CD4-positive, CD25-positive, alpha-beta regulatory T cell (primary cell): ENCODE measurements around the gene HDAC10. TPM values are rescaled to one million over a fixed set of nuclear protein-coding genes. Genes with fewer than 3 reads are reported as not detected.

Experiments used
- ATAC-seq, 2 donors: fragments of 150-1000 bp; cut with Tn5 transposase; one replicate each; pipeline ENCODE4 v1.10.0; 2021; ENCODE audit warnings: low read depth in 2 of 2, moderate number of reproducible peaks in 2 of 2, moderate library complexity in 1 of 2
- DNase-seq, 3 donors: peaks; one replicate each; pipeline versions ENCODE4 v3.0.0 to v3.0.0-alpha.2; 2012 to 2022; ENCODE audit warnings: mixed read lengths in 1 of 3
- H3K27ac ChIP-seq: one replicate; pipeline ENCODE4 v1.7.0; 2013; ENCODE audit warnings: mild to moderate bottlenecking, low read length; ENCODE audit not compliant: insufficient read depth, poor library complexity, severe bottlenecking
- H3K27me3 ChIP-seq: one replicate; pipeline ENCODE4 v1.7.0; 2013; ENCODE audit warnings: low read length; ENCODE audit not compliant: control insufficient read depth, insufficient read depth
- H3K36me3 ChIP-seq: one replicate; pipeline ENCODE4 v1.7.0; 2013; ENCODE audit warnings: mild to moderate bottlenecking, low read length, moderate library complexity; ENCODE audit not compliant: control insufficient read depth, insufficient read depth
- H3K4me1 ChIP-seq: 2 replicates; pipeline ENCODE4 v1.7.0; 2013; ENCODE audit warnings: mild to moderate bottlenecking, low read length; ENCODE audit not compliant: insufficient read depth, control insufficient read depth, poor library complexity, severe bottlenecking
- H3K4me3 ChIP-seq: one replicate; pipeline ENCODE4 v1.7.0; 2013; ENCODE audit warnings: low read depth, mild to moderate bottlenecking, low read length, moderate library complexity
- H3K9me3 ChIP-seq, 2 experiments: 1 replicate in 1 of 2; 2 replicates in 1 of 2; pipeline ENCODE4 v1.7.0; 2013; ENCODE audit warnings: low read length in 2 of 2, mild to moderate bottlenecking in 1 of 2, moderate library complexity in 1 of 2; ENCODE audit not compliant: control insufficient read depth in 2 of 2
- H3K27ac Mint-ChIP-seq, 3 donors: one replicate each; pipeline ENCODE4 v1.8.0; 2020 to 2022; ENCODE audit warnings: mild to moderate bottlenecking in 3 of 3, mixed read lengths in 3 of 3, moderate library complexity in 2 of 3
- H3K27me3 Mint-ChIP-seq: one replicate; pipeline ENCODE4 v1.8.0; 2022; ENCODE audit warnings: mild to moderate bottlenecking, mixed read lengths
- H3K36me3 Mint-ChIP-seq: one replicate; pipeline ENCODE4 v1.8.0; 2020; ENCODE audit warnings: mixed read lengths
- H3K4me1 Mint-ChIP-seq, 4 donors: one replicate each; pipeline ENCODE4 v1.8.0; 2020 to 2022; ENCODE audit warnings: mixed read lengths in 4 of 4, mild to moderate bottlenecking in 1 of 4
- H3K4me3 Mint-ChIP-seq, 4 donors: one replicate each; pipeline ENCODE4 v1.8.0; 2020 to 2022; ENCODE audit warnings: mild to moderate bottlenecking in 4 of 4, mixed read lengths in 4 of 4, moderate library complexity in 3 of 4
- H3K9me3 Mint-ChIP-seq, 7 donors: one replicate each; pipeline ENCODE4 v1.8.0; 2020 to 2022; ENCODE audit warnings: mixed read lengths in 7 of 7, mild to moderate bottlenecking in 3 of 7, moderate library complexity in 2 of 7
- polyA plus RNA-seq, 4 donors: library from polyadenylated mRNA; unstranded; fragments of 300-500 nt; fragmentation: Illumina TruSeq; gene quantifications; one replicate each; pipeline ENCODE4 v1.2.3, GENCODE V29; 2021
- total RNA-seq: library from RNA; stranded (reverse); gene quantifications from one replicate; pipeline ENCODE4 v1.2.3, GENCODE V29; 2022

Gene HDAC10, protein sequence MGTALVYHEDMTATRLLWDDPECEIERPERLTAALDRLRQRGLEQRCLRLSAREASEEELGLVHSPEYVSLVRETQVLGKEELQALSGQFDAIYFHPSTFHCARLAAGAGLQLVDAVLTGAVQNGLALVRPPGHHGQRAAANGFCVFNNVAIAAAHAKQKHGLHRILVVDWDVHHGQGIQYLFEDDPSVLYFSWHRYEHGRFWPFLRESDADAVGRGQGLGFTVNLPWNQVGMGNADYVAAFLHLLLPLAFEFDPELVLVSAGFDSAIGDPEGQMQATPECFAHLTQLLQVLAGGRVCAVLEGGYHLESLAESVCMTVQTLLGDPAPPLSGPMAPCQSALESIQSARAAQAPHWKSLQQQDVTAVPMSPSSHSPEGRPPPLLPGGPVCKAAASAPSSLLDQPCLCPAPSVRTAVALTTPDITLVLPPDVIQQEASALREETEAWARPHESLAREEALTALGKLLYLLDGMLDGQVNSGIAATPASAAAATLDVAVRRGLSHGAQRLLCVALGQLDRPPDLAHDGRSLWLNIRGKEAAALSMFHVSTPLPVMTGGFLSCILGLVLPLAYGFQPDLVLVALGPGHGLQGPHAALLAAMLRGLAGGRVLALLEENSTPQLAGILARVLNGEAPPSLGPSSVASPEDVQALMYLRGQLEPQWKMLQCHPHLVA
- 125 TPM for total RNA-seq
- polyA plus RNA-seq = 10 to 100 TPM in 1 of 4 donors, 1 to 10 TPM in 3; 6.0 to 12.5 (median 7.3) TPM

DNA sequence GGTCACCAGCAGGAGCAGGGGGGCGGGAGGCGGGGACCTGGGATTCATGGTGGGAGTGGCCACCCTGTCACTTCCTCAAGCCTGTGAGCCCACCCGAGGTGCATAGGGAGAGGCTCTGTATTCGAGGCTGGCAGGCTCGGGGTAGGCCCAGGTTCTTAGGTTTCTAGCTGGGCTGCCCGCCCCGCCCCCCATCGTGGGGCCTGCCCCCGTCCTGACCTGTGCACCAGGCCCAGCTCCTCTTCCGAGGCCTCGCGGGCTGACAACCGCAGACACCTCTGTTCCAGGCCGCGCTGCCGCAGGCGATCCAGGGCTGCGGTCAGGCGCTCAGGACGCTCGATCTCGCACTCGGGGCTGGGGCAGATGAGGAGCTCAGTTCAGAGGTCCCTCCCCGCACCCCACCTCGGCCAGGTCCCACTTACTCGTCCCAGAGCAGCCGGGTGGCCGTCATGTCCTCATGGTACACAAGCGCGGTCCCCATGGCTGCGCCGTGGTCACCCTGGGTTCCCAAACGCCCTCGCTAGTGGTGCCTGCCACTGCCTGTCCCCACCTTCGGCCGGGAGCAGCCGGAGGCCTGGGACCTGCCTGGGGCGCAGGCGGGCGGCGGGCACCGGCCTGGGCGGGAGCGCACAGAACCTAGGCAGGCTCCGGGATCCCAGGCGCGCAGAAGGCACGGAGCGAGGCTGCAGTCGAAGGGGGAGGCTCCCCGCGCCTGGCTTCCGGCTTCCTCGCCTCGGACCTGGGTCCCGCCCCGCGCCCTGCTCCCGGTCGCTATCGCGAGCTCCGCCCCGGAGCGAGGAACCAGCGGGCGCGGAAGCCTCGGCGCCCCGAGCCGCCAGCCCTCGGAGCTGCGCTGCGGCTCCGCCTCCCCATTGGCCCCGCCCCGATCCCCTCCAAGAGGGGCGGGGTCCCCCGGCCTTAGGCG lies at the start of gene HDAC10:
TSS of gene HDAC10 (minus strand) at position 711 of the 922 bp plus-strand sequence. CDS start at position 478, 233 bp downstream.
- peaks cover 0 to 1% (median 0%) of the 10 kb centered on the region in 7 donors for H3K9me3 Mint-ChIP-seq
- H3K9me3 ChIP-seq = no peaks in the 10 kb centered on the region
- peak within 1 kb of the TSS; percentile 77 to 87 (median 84) for H3K4me3 Mint-ChIP-seq
- H3K36me3 Mint-ChIP-seq = no peaks in the 10 kb centered on the region
- DNase-seq (peak; percentile 71 to 90 (median 75)), ATAC-seq (peak; percentile 70 to 72)
- peak within 1 kb of the TSS in 2 of 3 donors; percentile 32 to 59 for H3K27ac Mint-ChIP-seq
- no peaks in the 10 kb centered on the region for H3K27me3 ChIP-seq
- H3K27me3 Mint-ChIP-seq = no peaks in the 10 kb centered on the region
- H3K27ac ChIP-seq = peak within 1 kb of the TSS; percentile 67
- H3K4me3 ChIP-seq = peak within 1 kb of the TSS; percentile 51
- H3K36me3 ChIP-seq = peaks cover 3% of the 10 kb centered on the region
- H3K4me1 Mint-ChIP-seq = peaks cover 0 to 25% (median 7%) of the 10 kb centered on the region in 4 donors
- H3K4me1 ChIP-seq = peaks cover 47% of the 10 kb centered on the region

DNA sequence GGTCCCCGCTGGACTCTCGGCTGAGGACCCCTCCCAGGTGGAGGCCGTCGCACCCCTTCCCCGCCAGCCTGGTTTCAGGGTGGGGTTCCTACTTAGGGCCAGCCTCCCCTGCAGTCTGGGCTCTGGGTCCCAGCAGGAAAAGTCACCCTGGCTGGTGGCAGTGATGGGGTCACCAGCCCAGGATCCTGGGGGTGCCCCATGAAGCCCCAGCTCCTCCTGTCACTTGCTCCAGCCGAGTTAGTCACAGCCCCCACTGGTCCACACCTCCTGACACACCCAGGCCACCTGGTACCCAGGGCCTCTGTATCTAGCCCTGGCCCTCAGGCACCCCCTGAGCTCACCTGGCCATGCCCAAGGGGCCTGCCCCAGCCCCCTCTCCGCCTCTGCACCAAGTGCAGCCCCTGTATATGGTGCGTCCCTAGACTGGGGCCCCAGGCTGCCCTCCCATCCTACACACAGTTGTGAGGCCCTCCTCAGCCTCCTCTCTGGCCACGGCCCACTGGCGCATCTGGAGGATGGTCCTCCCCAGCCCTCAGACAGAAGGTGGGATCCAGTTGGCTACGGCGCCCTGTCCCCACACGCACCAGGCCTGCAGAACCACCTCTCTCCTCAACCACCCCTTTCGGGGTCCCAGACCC lies 49.7 kb upstream of the HDAC10 start:
- H3K27ac Mint-ChIP-seq = no peak overlapping the region
- peaks cover 0 to 3% (median 0%) of the 10 kb centered on the region in 7 donors for H3K9me3 Mint-ChIP-seq
- Histone ChIP-seq H3K36me3 (no peaks in the 10 kb centered on the region), H3K4me1 (peaks cover 4% of the 10 kb centered on the region), H3K9me3 (no peaks in the 10 kb centered on the region), H3K4me3 (no peak overlapping the region), H3K27ac (no peak overlapping the region), H3K27me3 (no peaks in the 10 kb centered on the region)
- ATAC-seq (no peak), DNase-seq (no peak)
- H3K4me1 Mint-ChIP-seq = peaks cover 0 to 4% (median 0%) of the 10 kb centered on the region in 4 donors
- H3K27me3 Mint-ChIP-seq = peaks cover 32% of the 10 kb centered on the region
- H3K36me3 Mint-ChIP-seq = no peaks in the 10 kb centered on the region
- H3K4me3 Mint-ChIP-seq = no peak overlapping the region

DNA sequence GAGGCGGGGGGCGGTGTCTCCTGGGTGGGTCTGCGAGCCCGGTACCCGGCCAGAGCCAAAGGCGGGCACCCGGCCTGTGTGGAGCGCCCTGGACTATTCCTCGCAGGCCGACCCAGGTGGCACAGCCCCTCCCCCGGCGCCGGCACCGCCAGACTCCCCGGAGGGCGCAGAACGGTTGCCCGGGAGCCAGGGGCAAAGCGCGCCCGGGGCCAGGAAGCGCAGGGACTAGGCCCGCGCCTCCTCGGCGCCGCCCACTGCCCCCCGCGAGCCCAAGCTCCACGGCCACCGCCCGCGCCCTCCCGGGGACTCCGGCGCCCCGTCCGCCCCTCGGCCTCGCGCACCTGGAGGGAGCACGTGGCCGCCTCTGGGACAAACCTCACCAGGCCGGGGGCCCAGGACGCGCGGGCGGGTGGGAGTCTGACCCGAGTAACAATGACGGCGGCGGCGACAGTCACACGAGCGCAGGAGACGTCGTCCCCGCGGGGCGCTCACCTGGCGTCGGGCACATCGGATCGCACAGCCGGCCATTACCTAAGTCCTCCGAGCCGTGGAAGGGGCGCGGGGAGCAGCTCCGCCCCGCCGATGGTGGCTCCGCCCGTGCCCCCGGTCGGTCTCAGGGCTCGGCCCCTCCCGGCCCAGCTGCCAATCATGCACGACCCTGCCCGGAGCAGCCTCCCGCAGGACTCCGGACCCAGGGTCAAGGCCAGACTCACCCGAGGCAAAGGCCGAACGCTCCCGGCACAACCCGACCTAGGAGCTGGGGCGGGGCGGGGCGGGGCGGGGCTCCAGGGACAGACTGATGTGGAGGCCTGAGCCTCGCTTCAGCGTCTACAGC lies 48.9 kb upstream of the HDAC10 start:
- Histone ChIP-seq H3K36me3 (no peaks in the 10 kb centered on the region), H3K27ac (no peak overlapping the region), H3K4me1 (peaks cover 4% of the 10 kb centered on the region), H3K4me3 (no peak overlapping the region), H3K9me3 (no peaks in the 10 kb centered on the region), H3K27me3 (no peaks in the 10 kb centered on the region)
- Mint-ChIP-seq H3K9me3 (peaks cover 0 to 3% (median 0%) of the 10 kb centered on the region in 7 donors), H3K4me1 (peaks cover 0 to 7% (median 0%) of the 10 kb centered on the region in 4 donors), H3K27me3 (peaks cover 32% of the 10 kb centered on the region), H3K4me3 (no peak overlapping the region), H3K27ac (no peak overlapping the region), H3K36me3 (no peaks in the 10 kb centered on the region)
- no peak for ATAC-seq
- DNase-seq = no peak

DNA sequence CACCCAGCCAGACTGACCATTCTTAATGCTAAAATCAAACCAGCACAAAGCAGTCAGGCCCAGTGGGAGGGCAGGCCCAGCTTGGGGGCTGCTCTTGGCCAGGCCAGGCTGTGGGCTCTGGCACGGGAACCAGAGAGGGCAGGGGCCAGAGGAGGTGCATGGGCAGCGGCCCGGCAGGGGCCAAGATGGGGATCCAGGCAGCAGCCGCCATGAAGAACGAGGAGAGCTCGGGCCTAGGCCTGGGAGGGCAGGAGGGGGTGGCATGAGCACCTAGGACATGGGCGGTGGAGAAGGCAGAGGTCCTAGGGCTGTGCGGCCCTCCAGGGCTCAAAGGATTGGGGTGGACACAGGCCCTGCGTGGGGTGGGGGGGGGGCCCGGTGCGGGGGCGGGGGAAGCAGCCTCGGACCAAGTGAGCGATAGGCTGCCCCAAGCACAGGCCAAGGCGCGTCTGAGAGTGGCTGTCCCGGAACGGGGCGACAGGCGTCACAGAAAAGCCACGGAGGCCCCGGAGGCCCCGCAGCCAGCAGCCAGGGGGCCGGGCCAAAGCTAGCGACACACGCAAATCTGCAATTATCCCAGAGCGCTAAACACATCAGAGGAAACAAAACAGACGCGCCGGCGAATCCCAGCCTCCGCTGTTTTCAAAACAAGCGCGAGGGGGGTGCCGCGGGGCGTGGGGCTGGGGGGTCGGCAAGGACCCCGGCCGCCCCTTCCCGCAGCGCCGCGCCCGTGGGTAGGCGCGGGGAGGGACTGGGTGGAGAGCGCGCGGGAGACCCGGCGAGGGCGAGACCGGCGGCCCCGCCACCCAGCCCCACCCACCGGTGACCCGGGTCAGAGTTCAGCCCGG lies 48.1 kb upstream of the HDAC10 start:
- Histone ChIP-seq H3K27ac (no peak overlapping the region), H3K27me3 (no peaks in the 10 kb centered on the region), H3K4me3 (no peak overlapping the region), H3K9me3 (no peaks in the 10 kb centered on the region), H3K4me1 (peaks cover 4% of the 10 kb centered on the region), H3K36me3 (no peaks in the 10 kb centered on the region)
- Mint-ChIP-seq H3K27me3 (peaks cover 36% of the 10 kb centered on the region), H3K36me3 (no peaks in the 10 kb centered on the region), H3K27ac (no peak overlapping the region), H3K9me3 (peaks cover 0 to 1% (median 0%) of the 10 kb centered on the region in 7 donors), H3K4me1 (peaks cover 0 to 5% (median 0%) of the 10 kb centered on the region in 4 donors), H3K4me3 (no peak overlapping the region)
- ATAC-seq (no peak), DNase-seq (no peak)

DNA sequence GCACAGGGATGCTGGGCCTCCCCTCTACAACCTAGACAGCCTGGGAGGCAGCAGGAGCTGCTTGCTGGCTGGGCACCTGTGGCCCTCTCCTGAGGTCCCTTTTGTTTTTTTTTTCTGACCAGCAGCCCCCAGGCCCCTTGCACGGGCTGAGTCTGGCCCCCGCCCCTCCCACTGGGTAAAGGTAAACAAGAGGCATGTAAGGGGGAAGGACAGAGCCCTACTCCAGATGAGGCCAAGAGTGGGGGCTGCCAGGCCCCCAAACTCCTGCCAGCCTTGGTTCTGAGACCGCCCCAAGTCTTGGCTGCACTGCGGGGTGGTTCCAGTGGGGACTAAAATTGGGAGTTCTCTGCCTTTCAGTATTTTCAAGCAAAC lies 47.2 kb upstream of the HDAC10 start:
- Mint-ChIP-seq H3K36me3 (no peaks in the 10 kb centered on the region), H3K27me3 (peaks cover 34% of the 10 kb centered on the region), H3K9me3 (peaks cover 0 to 1% (median 0%) of the 10 kb centered on the region in 7 donors), H3K4me1 (peaks cover 0 to 5% (median 0%) of the 10 kb centered on the region in 4 donors), H3K4me3 (no peak overlapping the region), H3K27ac (no peak overlapping the region)
- H3K9me3 ChIP-seq = no peaks in the 10 kb centered on the region
- no peak overlapping the region for H3K27ac ChIP-seq
- ATAC-seq (no peak), DNase-seq (no peak)
- H3K36me3 ChIP-seq = no peaks in the 10 kb centered on the region
- no peaks in the 10 kb centered on the region for H3K27me3 ChIP-seq
- H3K4me1 ChIP-seq = peaks cover 4% of the 10 kb centered on the region
- no peak overlapping the region for H3K4me3 ChIP-seq

DNA sequence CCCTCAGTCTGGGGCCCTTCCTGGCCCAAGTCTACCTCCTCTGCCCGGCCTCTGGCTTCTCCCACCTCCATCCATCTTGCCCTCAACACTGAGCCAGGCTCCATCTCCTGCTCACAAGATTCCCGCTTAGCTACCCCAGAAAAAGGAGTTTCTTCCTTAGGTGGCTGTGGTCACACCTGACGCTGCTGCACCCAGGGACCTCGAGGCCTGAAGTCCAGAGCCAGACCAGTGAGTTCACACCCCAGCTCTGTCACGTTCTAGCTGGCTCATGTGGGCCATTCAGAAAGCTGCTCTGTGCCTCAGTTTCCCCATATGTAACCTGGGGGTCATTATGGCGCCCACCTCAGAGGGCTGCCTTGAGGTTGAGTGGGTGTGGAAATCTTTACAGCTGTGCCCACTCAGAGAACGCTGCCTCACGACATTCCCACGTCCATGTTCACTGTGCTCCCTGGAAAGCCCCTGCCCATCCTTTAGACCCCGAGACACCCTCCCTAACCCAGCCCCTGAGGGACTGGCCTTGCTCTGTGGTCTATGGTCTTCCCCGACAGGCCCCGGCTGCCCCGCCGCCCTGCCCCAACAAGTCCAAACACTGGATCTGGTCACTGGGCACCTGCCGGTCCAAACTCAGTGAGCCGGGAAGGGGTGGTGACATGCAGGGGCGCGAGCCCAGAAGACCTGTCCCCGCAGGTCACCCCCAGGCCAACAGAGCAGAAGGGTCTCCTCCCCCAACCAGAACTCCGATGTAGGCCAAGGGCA lies 46.6 kb upstream of the HDAC10 start:
- H3K36me3 Mint-ChIP-seq = no peaks in the 10 kb centered on the region
- DNase-seq = no peak
- H3K27me3 ChIP-seq = no peaks in the 10 kb centered on the region

More for the DNA sequence above, 46.6 kb upstream of the HDAC10 start:
- Histone ChIP-seq H3K27ac (no peak overlapping the region), H3K9me3 (no peaks in the 10 kb centered on the region), H3K36me3 (no peaks in the 10 kb centered on the region), H3K4me3 (no peak overlapping the region), H3K4me1 (peaks cover 4% of the 10 kb centered on the region)
- ATAC-seq = no peak
- peaks cover 0 to 6% (median 0%) of the 10 kb centered on the region in 4 donors for H3K4me1 Mint-ChIP-seq
- H3K27me3 Mint-ChIP-seq = peaks cover 31% of the 10 kb centered on the region
- H3K9me3 Mint-ChIP-seq = peaks cover 0 to 1% (median 0%) of the 10 kb centered on the region in 7 donors
- no peak overlapping the region for H3K27ac Mint-ChIP-seq
- no peak overlapping the region for H3K4me3 Mint-ChIP-seq
